ENCODE results near the gene PHRF1.

The PHRF1 gene, protein sequence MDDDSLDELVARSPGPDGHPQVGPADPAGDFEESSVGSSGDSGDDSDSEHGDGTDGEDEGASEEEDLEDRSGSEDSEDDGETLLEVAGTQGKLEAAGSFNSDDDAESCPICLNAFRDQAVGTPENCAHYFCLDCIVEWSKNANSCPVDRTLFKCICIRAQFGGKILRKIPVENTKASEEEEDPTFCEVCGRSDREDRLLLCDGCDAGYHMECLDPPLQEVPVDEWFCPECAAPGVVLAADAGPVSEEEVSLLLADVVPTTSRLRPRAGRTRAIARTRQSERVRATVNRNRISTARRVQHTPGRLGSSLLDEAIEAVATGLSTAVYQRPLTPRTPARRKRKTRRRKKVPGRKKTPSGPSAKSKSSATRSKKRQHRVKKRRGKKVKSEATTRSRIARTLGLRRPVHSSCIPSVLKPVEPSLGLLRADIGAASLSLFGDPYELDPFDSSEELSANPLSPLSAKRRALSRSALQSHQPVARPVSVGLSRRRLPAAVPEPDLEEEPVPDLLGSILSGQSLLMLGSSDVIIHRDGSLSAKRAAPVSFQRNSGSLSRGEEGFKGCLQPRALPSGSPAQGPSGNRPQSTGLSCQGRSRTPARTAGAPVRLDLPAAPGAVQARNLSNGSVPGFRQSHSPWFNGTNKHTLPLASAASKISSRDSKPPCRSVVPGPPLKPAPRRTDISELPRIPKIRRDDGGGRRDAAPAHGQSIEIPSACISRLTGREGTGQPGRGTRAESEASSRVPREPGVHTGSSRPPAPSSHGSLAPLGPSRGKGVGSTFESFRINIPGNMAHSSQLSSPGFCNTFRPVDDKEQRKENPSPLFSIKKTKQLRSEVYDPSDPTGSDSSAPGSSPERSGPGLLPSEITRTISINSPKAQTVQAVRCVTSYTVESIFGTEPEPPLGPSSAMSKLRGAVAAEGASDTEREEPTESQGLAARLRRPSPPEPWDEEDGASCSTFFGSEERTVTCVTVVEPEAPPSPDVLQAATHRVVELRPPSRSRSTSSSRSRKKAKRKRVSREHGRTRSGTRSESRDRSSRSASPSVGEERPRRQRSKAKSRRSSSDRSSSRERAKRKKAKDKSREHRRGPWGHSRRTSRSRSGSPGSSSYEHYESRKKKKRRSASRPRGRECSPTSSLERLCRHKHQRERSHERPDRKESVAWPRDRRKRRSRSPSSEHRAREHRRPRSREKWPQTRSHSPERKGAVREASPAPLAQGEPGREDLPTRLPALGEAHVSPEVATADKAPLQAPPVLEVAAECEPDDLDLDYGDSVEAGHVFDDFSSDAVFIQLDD (N-terminal part only)

DNA sequence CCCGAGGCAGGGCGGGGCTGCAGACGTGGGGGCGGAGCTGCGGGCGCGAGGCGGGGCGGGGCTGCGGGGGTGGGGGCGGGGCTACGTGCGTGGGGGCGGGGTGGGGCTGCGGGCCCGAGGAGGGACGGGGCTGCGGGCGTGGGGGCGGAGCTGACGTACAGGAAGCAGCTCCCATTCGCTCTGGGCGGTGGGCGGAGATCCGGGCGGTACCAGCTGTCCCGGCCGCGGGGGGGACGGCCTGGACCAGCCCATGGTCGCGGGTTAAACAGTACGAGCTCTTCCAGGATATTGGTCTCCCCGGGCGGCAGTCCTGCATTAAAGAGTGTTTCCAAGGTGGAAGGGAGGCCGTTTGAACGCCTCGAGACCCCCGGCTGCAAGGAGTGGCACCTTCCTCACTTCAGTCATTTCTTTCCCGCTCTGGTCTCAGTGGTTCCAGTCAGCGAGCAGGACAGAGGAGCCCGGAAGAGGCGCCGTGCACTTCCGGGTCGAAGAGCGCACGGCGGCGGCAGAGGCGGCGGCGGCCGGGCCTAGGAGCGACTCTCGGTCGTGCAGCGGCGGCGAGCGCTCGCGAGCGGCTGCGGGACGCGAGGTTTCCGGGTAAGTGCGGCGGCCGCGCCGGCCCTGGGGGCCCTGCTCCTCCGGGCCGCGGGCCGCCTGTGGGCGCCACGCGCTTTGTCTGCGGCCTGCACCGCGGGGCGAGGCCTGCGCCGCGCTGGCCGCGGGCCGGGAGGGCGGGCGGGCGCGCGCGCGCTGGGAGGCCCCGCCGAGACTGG, at the start of gene PHRF1:
Gene PHRF1 (plus strand): TSS at position 475 of the 773 bp plus-strand sequence. CDS start 5,043 bp downstream, outside the sequence.
- DNase-seq, result peak; percentile 94

- DNase-seq, result no peak
Observed at GRCh38 chr11:528166-528814, 48.0 kb upstream of the PHRF1 start.

- no peak for DNase-seq
Observed at GRCh38 chr11:528815-529727, 47.2 kb upstream of the PHRF1 start.

DNA sequence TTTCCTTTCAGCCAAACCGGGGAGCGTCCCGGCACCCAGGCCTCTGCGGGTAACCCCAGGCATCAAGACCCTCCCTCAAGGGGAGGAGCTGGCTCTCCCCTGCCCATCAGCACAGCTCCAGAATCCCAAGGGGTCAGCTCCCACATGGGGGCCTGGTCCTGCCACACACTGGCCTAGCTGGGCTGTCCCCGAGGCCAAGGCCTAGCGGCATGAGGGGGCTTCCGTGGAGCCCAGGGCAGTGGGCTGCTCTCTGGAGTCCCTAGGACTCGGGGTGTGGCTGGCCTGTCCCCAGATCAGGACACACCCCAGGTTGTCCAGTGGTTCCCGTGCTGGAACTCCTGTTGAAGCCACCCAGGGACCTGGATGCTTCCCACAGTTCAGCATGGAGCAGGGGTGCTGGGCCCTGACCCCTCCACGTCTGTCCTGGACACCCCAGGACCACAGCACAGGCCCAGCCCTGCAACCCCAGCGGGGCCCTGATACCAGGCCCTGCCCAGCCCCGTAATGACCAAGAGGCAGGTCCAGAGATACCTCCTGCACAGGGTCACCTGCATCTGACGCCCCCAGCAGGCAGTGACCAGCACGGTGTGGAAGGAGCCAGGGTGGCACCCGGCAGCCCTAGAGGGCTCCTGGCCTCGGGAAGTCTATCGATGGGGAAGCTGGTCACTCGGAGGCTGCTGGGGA, 46.4 kb upstream of the PHRF1 start:
- no peak for DNase-seq

DNA sequence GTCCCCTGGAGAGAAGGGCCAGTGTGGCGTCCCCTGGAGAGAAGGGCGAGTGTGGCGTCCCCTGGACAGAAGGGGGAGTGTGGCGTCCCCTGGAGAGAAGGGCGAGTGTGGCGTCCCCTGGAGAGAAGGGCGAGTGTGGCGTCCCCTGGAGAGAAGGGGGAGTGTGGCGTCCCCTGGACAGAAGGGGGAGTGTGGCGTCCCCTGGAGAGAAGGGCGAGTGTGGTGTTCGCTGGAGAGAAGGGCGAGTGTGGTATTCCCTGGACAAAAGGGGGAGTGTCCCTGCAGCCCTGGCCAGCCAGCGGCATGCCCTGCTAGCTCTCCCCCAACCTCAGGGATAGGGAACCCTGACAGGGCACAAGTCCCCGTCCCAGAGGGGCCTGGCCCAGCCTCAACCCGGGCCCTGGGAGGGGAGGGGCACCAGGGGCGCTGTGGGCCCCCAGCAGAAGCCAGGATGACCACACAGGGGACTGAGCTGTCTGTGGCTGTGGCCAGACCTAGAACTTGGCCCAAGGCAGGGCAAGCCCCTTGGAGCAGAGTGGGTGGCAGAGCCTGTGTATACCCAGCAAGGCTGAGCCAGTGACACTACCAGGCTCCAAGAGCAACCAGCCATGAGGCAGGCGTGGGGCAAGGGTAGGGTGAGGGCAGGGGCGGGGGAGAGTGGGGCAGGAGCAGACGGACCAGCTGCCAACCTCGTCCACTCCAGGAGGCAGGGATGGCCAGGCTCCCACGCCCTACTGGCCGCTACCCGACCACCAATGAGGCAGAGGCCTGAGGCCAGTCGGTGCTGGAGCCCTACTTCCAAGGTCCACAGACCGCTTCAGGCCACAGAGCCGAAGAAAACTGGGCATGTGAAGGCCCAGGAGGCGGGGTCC, 45.1 kb upstream of the PHRF1 start:
- no peak for DNase-seq

GRCh38 chr11:531919-532526, 44.2 kb upstream of the PHRF1 start:
- no peak for DNase-seq

GRCh38 chr11:532527-532985, 43.7 kb upstream of the PHRF1 start:
- DNase-seq, result no peak

- DNase-seq, result no peak
Observed at GRCh38 chr11:532986-533585, 43.2 kb upstream of the PHRF1 start.

GRCh38 chr11:533586-534395, 42.5 kb upstream of the PHRF1 start:
- DNase-seq, result no peak

DNA sequence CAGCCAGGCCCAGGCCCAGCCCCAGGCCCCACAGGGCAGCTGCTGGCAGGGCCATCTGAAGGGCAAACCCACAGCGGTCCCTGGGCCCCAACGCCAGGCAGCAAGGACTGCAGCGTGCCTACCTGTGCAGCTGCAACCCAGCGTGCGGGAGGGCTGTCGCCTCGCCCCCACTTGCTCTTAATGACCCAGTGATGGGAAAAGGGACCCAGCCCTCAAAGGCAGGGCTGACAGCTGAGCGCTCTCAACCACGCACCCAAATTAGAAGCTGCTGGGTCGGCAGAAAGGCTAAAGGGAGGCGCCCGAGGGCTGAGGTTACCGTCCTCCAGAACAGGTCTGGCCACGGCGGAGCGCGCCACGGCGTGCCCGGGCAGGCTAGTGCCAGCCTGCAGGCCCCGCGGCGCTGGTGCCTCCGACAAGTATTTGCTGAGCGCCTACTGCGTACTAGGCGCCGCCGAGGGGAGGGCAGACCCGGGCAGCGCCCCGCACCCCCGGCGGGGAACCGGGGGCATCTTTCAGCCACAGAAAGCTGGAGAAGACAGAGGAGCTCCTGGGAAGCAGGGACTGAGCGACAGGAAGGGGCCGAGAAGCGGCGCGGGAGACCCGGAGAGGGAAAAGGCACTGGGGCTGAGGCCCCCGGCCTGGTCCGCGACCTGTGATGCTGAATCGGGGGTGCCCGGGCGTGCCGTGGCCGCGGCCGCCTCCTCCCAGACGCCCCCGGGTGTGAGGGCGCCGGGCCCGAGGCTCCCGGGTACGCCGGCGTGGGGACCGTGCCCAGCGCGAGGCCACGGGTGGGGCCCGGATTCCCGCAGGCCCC, 41.7 kb upstream of the PHRF1 start:
- DNase-seq, result no peak

- DNase-seq, result no peak
Observed at GRCh38 chr11:535210-535518, 41.1 kb upstream of the PHRF1 start.

GRCh38 chr11:535519-536454, 40.5 kb upstream of the PHRF1 start, which contains the start of gene HRAS:
TSS of gene HRAS (minus strand) at chr11:535576.
- peak; percentile 95 for DNase-seq

- DNase-seq, result peak; percentile 96
Observed at GRCh38 chr11:536841-537621, 39.2 kb upstream of the PHRF1 start, which contains the start of gene LRRC56. TSS of gene LRRC56 (plus strand) at chr11:537527. CDS start at chr11:540685, 3,158 bp downstream.

All from CD4-positive, alpha-beta T cell treated with Interferon gamma for 1 hour (primary cell).